HCT116 (cell line): ENCODE data around the gene RIPK4. TPM values are rescaled to one million over a fixed set of nuclear protein-coding genes. Genes with fewer than 3 reads are reported as not detected.

Source experiments
- ATAC-seq: fragments of 200-7000 bp; cut with Tn5 transposase; 2 replicates; pipeline ENCODE4 v1.9.1; 2020; ENCODE audit warnings: mild to moderate bottlenecking, moderate library complexity
- BruUV-seq: library from RNA; stranded (reverse); fragments of 400-500 nt; replicated peaks from 2 replicates; lab custom pipeline; 2021; lab: Mats Ljungman, UMichigan
- CTCF ChIA-PET: fragments of 300-600 bp; sonication (Branson Sonifier 250); formaldehyde crosslinking; loops from one replicate; lab custom pipeline; 2021; ENCODE audit warnings: antibody characterized with exemption; lab: Charles Lee
- POLR2A ChIA-PET: fragments of 300-600, 350-600 bp; sonication (Branson Sonifier 250); formaldehyde crosslinking; loops from one replicate; lab custom pipeline; 2021; ENCODE audit warnings: antibody characterized with exemption; lab: Charles Lee
- RAD21 ChIA-PET, 2 experiments: fragments of 300-600 bp; sonication (Branson Sonifier 250); formaldehyde crosslinking; loops; one replicate each; lab custom pipeline; 2023; ENCODE audit warnings: low total read pairs in 2 of 2; ENCODE audit not compliant: uncharacterized antibody in 2 of 2, unreplicated experiment in 2 of 2, low non-redundant PET in 1 of 2; lab: Charles Lee
- DNase-seq: peaks from one replicate; pipeline ENCODE4 v3.0.0-alpha.2; 2010; ENCODE audit warnings: low read depth, low spot score
- H2AFZ ChIP-seq: fragments of 200-600 bp; shearing (Covaris generic), sonication (generic); 2 replicates; pipeline ENCODE4 v1.6.1; 2017; ENCODE audit warnings: low read depth, mixed run types, mixed read lengths, antibody characterized with exemption, low read length; ENCODE audit not compliant: poor library complexity, severe bottlenecking
- H3K27ac ChIP-seq: 2 replicates; pipeline ENCODE4 v1.5.1; 2012; ENCODE audit warnings: low read depth, low read length
- H3K27me3 ChIP-seq: fragments of 200-600 bp; sonication (generic); 2 replicates; pipeline ENCODE4 v1.6.1; 2016; ENCODE audit warnings: mixed run types, low read length, mixed read lengths; ENCODE audit not compliant: insufficient read depth
- H3K36me3 ChIP-seq, 2 experiments: fragments of 200-500 bp in 1 of 2; fragments of 200-600 bp in 1 of 2; sonication (Bioruptor generic) in 1 of 2; sonication (generic) in 1 of 2; 2 replicates each; pipeline versions ENCODE4 v1.5.1 to v1.6.1; 2014 to 2016; ENCODE audit warnings: low read length in 2 of 2, inconsistent platforms in 1 of 2, mixed read lengths in 1 of 2, mixed run types in 1 of 2; ENCODE audit not compliant: insufficient read depth in 2 of 2, control insufficient read depth in 1 of 2
- H3K4me1 ChIP-seq, 2 experiments: fragments of 200-600 bp in 1 of 2; sonication (generic) in 1 of 2; 2 replicates each; pipeline versions ENCODE4 v1.5.1 to v1.6.1; 2012 to 2017; ENCODE audit warnings: low read length in 2 of 2, inconsistent platforms in 1 of 2, mild to moderate bottlenecking in 1 of 2, mixed read lengths in 1 of 2, mixed run types in 1 of 2, moderate library complexity in 1 of 2; ENCODE audit not compliant: insufficient read depth in 2 of 2, control insufficient read depth in 1 of 2
- H3K4me2 ChIP-seq: fragments of 200-600 bp; sonication (generic); 2 replicates; pipeline ENCODE4 v1.6.1; 2017; ENCODE audit warnings: mixed run types, low read length, mixed read lengths
- H3K4me3 ChIP-seq, 2 experiments: fragments of 200-600 bp in 1 of 2; sonication (generic) in 1 of 2; replicated peaks in 1 of 2; 2 replicates each; pipeline ENCODE4 v1.5.1; 2011 to 2016; ENCODE audit warnings: low read length in 2 of 2, control low read depth in 1 of 2, low read depth in 1 of 2, mild to moderate bottlenecking in 1 of 2, mixed read lengths in 1 of 2, mixed run types in 1 of 2
- H3K79me2 ChIP-seq: fragments of 200-600 bp; sonication (generic); 2 replicates; pipeline ENCODE4 v1.6.1; 2017; ENCODE audit warnings: mild to moderate bottlenecking, mixed run types, low read length, moderate library complexity, mixed read lengths; ENCODE audit not compliant: insufficient read depth
- H3K9ac ChIP-seq: fragments of 200-600 bp; sonication (generic); 2 replicates; pipeline ENCODE4 v1.6.1; 2016; ENCODE audit warnings: low read length, mixed read lengths
- H3K9me2 ChIP-seq: fragments of 200-600 bp; sonication (generic), shearing (Covaris generic); 2 replicates; pipeline ENCODE4 v1.6.1; 2017; ENCODE audit warnings: mixed run types, mild to moderate bottlenecking, moderate library complexity; ENCODE audit not compliant: insufficient read depth
- H3K9me3 ChIP-seq, 2 experiments: fragments of 200-500 bp in 1 of 2; fragments of 200-600 bp in 1 of 2; sonication (Bioruptor generic) in 1 of 2; sonication (generic) in 1 of 2; 2 replicates each; pipeline ENCODE4 v1.6.1; 2014 to 2017; ENCODE audit warnings: low read length in 2 of 2, mixed read lengths in 2 of 2, inconsistent platforms in 1 of 2, low read depth in 1 of 2, mild to moderate bottlenecking in 1 of 2, mixed run types in 1 of 2, moderate library complexity in 1 of 2; ENCODE audit not compliant: control insufficient read depth in 1 of 2, insufficient read depth in 1 of 2
- H4K20me1 ChIP-seq: fragments of 200-600 bp; sonication (generic), shearing (Covaris generic); 2 replicates; pipeline ENCODE4 v1.6.1; 2017; ENCODE audit warnings: mixed run types, mild to moderate bottlenecking, moderate library complexity; ENCODE audit not compliant: insufficient read depth
- ATF3 ChIP-seq: IDR thresholded peaks from 2 replicates; pipeline ENCODE4 v1.6.1; 2012
- CEBPB ChIP-seq: IDR thresholded peaks from 2 replicates; pipeline ENCODE4 v1.6.1; 2012; ENCODE audit warnings: low read depth
- CTCF ChIP-seq, 3 experiments: fragments of 200-600 bp in 1 of 3; sonication (generic) in 1 of 3; IDR thresholded peaks in 2 of 3; conservative IDR thresholded peaks in 1 of 3; 2 replicates each; pipeline ENCODE4 v1.5.1; 2012 to 2017; ENCODE audit warnings: low read depth in 2 of 3, low read length in 2 of 3, antibody characterized with exemption in 1 of 3, borderline replicate concordance in 1 of 3, control low read depth in 1 of 3, mild to moderate bottlenecking in 1 of 3, mixed read lengths in 1 of 3, mixed run types in 1 of 3, moderate library complexity in 1 of 3; ENCODE audit not compliant: insufficient read depth in 1 of 3
- EZH2 ChIP-seq: fragments of 200-600 bp; sonication (generic); IDR thresholded peaks from 2 replicates; pipeline ENCODE4 v1.6.1; 2017; ENCODE audit warnings: antibody characterized with exemption, mixed run types
- MAX ChIP-seq: IDR thresholded peaks from 2 replicates; pipeline ENCODE4 v1.6.1; 2012
- POLR2A ChIP-seq: IDR thresholded peaks from 2 replicates; pipeline ENCODE4 v1.7.0; 2011; ENCODE audit warnings: borderline replicate concordance; ENCODE audit not compliant: insufficient read depth, insufficient read length; ENCODE audit errors: extremely low read depth
- POLR2AphosphoS5 ChIP-seq: IDR thresholded peaks from 2 replicates; pipeline ENCODE4 v1.6.1; 2011; ENCODE audit warnings: mild to moderate bottlenecking, low read depth, low read length, moderate library complexity
- SIN3A ChIP-seq: IDR thresholded peaks from 2 replicates; pipeline ENCODE4 v1.6.1; 2012; ENCODE audit warnings: low read depth
- SP1 ChIP-seq: IDR thresholded peaks from 2 replicates; pipeline ENCODE4 v1.6.1; 2012; ENCODE audit warnings: low read depth
- SRF ChIP-seq: IDR thresholded peaks from 2 replicates; pipeline ENCODE4 v1.6.1; 2012; ENCODE audit warnings: low read depth
- TCF7L2 ChIP-seq: IDR thresholded peaks from 2 replicates; pipeline ENCODE4 v1.7.0; 2011; ENCODE audit warnings: borderline replicate concordance, inconsistent platforms; ENCODE audit not compliant: insufficient read depth, insufficient read length; ENCODE audit errors: extremely low read depth
- YY1 ChIP-seq: IDR thresholded peaks from 2 replicates; pipeline ENCODE4 v1.6.1; 2011; ENCODE audit warnings: low read length, low read depth, moderate library complexity, mild to moderate bottlenecking; ENCODE audit not compliant: insufficient replicate concordance; ENCODE audit errors: extremely low read depth
- ZFX ChIP-seq: fragments of 450-650 bp; IDR thresholded peaks from 2 replicates; pipeline ENCODE4 v1.6.1; 2017
- ZNF274 ChIP-seq: fragments of 200-500 bp; sonication (Bioruptor generic); IDR thresholded peaks from 2 replicates; pipeline ENCODE4 v1.6.1; 2014; ENCODE audit warnings: mild to moderate bottlenecking, low read depth, low read length, inconsistent platforms
- intact Hi-C: fragments of 100-400 bp; cut with micrococcal nuclease; formaldehyde crosslinking; loops from 2 replicates; pipeline ENCODE4 v1.10.0; 2022
- total RNA-seq: library from RNA; stranded (reverse); gene quantifications from one replicate; pipeline ENCODE4 v1.2.1, GENCODE V29; 2021; ENCODE audit not compliant: unreplicated experiment

Gene RIPK4
- total RNA-seq, 1 experiment from 2014 or later, result 9.9 TPM

- intact Hi-C loops, result no loop called here
- Histone ChIP-seq H4K20me1 (no peaks in the 10 kb centered on the region), H3K27me3 (peaks cover 53% of the 10 kb centered on the region), H2AFZ (no peak overlapping the region), H3K4me3 (no peak overlapping the region), H3K36me3 (no peaks in the 10 kb centered on the region; a peak in 1 of 4 replicates), H3K27ac (no peak overlapping the region), H3K9me3 (no peaks in the 10 kb centered on the region), H3K9me2 (no peaks in the 10 kb centered on the region), H3K9ac (no peak overlapping the region), H3K4me1 (peaks cover 20 to 22% of the 10 kb centered on the region in 2 experiments), H3K79me2 (peaks cover 5% of the 10 kb centered on the region; the same call in 1 of the 2 replicates), H3K4me2 (no peak overlapping the region)
- RAD21 ChIA-PET, result no interaction called here
- no peak for DNase-seq
- no peak for TF ChIP-seq POLR2A
- no peak for TF ChIP-seq ZNF274
- no peak for TF ChIP-seq TCF7L2
- no peak for TF ChIP-seq YY1
- TF ChIP-seq SRF, result no peak
- no peak for TF ChIP-seq SIN3A
- no peak for TF ChIP-seq SP1
- TF ChIP-seq POLR2AphosphoS5, result no peak
- BruUV-seq, result no TSS peak
- no peak for ATAC-seq
- CTCF ChIA-PET, result interaction anchor here (1.8 kb wide), 1 partner anchor 159 kb away, joined by 9 read pairs; no protein-coding TSS in a partner anchor
- POLR2A ChIA-PET, result no interaction called here
These were observed 4.2 kb upstream of the RIPK4 start for GRCh38 chr21:41770901-41771624.

GRCh38 chr21:41769933-41770332 is 3.1 kb upstream of the RIPK4 start:
- ChIA-PET RAD21 (interaction anchor here in 1 of 2 experiments (0.8 kb wide), 1 partner anchor 158 kb away, joined by 3 read pairs; no protein-coding TSS in a partner anchor), POLR2A (no interaction called here), CTCF (interaction anchor here (0.6 to 3.9 kb wide), 2 partner anchors 8 to 158 kb away, joined by 4 to 28 read pairs; no protein-coding TSS in a partner anchor)
- intact Hi-C loops, result loop anchor here (5.0 kb wide), 1 partner anchor 93 kb away; no protein-coding TSS in a partner anchor
- Histone ChIP-seq H3K27me3 (peaks cover 47% of the 10 kb centered on the region), H3K9me2 (no peaks in the 10 kb centered on the region), H3K4me3 (no peak overlapping the region), H2AFZ (no peak overlapping the region), H3K9me3 (no peaks in the 10 kb centered on the region), H3K4me1 (peaks cover 27 to 34% of the 10 kb centered on the region in 2 experiments), H3K4me2 (no peak overlapping the region), H3K27ac (no peak overlapping the region), H3K36me3 (no peaks in the 10 kb centered on the region; a peak in 1 of 4 replicates), H4K20me1 (no peaks in the 10 kb centered on the region)
- no TSS peak for BruUV-seq
- TF ChIP-seq ZFX (no peak), ATF3 (no peak), SP1 (no peak), CTCF (IDR thresholded peaks at IDR 0.05 in 2 of 3, conservative IDR thresholded peaks at IDR 0.05 in 1 of 3; ENCODE audit: borderline replicate concordance in 1 of 3, insufficient read depth in 1 of 3, low read depth in 2 of 3, low read length in 2 of 3) (no peak), EZH2 (no peak), SIN3A (no peak), CEBPB (no peak), MAX (no peak), POLR2AphosphoS5 (no peak)
- TF ChIP-seq, all 23 proteins: peak for 0
- ATAC-seq, result no peak
- no peak for DNase-seq
- Histone ChIP-seq H3K79me2 (peaks cover 16% of the 10 kb centered on the region), H3K9ac (no peak overlapping the region)
